ENCODE data around the gene KIF20B.

- no peak for TF ChIP-seq EZH2 (IDR thresholded peaks at IDR 0.05)
- no peak for TF ChIP-seq POLR2AphosphoS5 (IDR thresholded peaks at IDR 0.05; ENCODE audit: borderline replicate concordance, low read depth, low read length)
Measured at GRCh38 chr10:89706011-89706410, 4.6 kb downstream of the KIF20B start.
